Pons (tissue), 1 donor: ENCODE results near the gene DMD.

Source experiments
- DNase-seq: peaks from one replicate; pipeline ENCODE4 v3.0.0-alpha.2; 2016; ENCODE audit warnings: low spot score

The DMD gene

GRCh38 chrX:31337332-31337731, 1874.0 kb downstream of the DMD start:
- peak; percentile 5 for DNase-seq

GRCh38 chrX:31336419-31336818, 1874.9 kb downstream of the DMD start:
- no peak for DNase-seq

DNA sequence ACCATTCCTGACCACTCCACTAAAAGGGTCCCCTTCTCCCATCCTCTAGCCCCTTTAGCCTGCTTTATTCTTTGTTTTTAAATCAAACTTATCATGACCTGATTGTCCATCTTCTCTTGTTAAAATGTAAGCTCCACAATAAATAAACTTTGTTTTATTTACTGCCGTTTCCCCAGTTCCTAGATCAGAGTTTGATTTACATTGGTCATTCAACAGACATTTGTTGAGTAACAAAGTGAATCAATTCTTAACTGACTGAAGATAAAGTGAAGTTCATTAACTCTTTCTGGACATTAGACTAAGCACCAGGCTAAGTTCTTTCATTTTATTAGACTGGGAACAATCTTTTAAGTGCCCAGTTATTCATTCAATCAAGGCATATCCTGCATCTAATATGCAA, 1876.4 kb downstream of the DMD start:
- DNase-seq = no peak

DNA sequence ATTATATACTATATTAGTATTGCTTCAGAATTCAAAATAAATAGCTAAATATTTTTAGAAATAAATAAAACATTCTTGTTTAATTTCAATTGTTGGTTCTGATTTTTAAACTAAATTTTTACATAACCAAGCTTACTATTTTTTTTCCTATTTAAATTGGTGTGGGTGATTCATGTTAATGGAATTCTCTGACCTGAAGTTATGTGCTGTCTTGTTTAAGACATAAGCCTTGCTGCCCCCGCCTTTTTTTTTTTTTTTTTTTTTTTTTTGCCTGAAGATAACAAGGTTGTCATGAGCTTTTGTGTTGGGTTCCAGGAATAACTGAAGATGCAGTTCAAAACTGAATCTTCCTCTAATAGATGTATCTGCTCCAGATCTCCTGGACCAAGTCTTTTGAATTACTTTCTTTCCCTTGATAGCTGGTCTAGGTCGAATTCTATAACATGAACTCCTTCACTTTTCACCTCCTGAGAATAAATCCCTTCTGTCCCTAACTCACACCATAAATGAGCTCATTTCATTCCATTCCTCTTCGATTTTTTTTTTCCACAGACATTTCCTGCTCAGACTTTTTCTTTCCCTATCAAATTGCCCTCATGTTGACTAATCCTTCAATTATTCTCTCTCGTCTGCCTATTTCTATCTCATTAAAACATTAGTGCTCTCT, 1878.1 kb downstream of the DMD start:
- no peak for DNase-seq

GRCh38 chrX:31331928-31332327, 1879.4 kb downstream of the DMD start:
- no peak for DNase-seq

- DNase-seq = no peak
Observed at GRCh38 chrX:31331015-31331414, 1880.3 kb downstream of the DMD start.

DNA sequence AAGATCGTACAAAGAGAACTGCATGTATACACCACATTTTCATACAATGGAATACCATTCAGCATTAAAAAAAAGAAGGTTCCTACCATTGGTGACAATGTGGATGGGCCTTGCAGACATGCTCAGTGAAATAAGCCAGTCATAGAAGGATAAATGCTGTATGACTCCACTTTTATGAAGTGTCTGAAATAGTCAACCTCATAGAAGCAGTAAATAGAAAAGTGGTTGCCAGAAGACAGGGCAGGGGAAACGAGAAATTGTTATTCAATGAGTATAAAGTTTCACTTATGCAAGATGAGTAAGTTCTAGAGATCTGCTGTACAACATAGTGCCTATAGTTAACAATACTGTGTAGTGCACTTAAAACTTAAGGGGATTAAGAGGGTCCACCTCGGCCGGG, 1882.1 kb downstream of the DMD start:
- no peak for DNase-seq

GRCh38 chrX:31323658-31324057, 1887.7 kb downstream of the DMD start:
- no peak for DNase-seq

DNA sequence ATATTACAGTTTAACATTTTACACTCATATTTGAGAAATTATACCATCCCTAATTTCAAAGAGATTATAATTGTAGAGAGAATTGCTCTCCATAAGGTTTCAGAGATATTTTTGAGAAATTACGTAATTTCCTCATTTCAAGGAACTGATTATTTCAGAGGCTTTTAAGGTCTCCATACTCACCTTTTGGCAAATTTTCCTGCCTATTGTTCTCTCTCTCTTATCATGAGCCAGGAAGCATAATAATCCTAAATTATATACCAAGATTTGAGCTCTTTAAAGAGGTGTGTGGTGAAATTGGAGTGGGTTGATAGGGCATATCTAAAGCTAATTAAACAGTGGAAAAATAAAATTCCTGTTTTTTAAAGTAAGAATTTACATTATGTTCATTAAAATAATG, 1890.6 kb downstream of the DMD start:
- no peak for DNase-seq

- no peak for DNase-seq
Observed at GRCh38 chrX:31319586-31319985, 1891.8 kb downstream of the DMD start.

GRCh38 chrX:31318866-31319265, 1892.5 kb downstream of the DMD start:
- DNase-seq = no peak

DNA sequence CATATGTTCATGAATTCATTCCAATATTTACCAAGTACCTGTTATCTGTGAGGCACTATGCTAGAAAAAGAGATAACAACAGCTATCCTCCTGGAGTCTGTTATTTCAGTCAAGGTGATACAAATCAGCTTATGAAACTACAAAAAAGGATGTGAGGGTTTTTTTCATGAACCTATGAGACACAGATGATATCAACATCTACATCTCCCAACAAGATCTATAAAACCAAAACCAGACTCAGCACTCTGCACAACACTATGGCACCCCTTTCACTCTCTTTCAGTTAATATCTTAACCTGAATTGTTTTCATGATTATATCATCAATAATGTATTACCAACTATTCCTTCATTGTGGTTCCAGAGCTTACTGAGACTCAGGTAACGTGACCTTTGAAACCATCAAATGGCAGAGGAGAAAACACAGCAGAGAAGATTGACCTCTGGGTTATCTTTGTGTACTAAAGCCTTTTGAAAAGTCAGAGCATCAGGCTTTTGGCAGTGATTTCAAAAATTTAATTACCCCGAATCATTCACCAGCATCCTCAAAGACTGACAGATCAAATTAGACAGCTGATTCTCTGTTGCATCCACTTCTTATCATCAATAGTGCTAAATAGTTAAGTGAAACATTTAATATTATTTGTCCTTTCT, 1894.9 kb downstream of the DMD start:
- DNase-seq = no peak

- DNase-seq = no peak
Observed at GRCh38 chrX:31314921-31315320, 1896.4 kb downstream of the DMD start.

GRCh38 chrX:31307952-31308351, 1903.4 kb downstream of the DMD start:
- DNase-seq = no peak

GRCh38 chrX:31302573-31303075, 1908.7 kb downstream of the DMD start:
- no peak for DNase-seq

GRCh38 chrX:31301941-31302340, 1909.4 kb downstream of the DMD start:
- DNase-seq = no peak

DNA sequence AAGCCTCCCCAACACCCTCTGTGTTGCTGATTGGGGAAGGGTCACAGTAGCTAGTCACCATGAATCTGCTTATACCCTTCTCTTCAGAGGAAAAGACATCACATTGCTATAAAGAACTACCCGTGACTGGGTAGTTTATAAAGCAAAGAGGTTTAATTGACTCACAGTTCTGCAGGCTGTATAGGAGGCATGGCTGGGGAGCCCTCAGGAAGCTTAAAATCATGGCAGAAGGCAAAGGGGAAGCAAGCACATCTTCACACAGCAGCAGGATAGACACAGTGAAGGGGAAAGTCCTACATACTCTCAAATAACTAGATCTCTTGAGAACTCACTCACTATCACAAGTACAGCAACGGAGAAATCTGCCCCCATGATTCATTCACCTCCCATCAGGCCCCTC, 1910.1 kb downstream of the DMD start:
- no peak for DNase-seq

DNA sequence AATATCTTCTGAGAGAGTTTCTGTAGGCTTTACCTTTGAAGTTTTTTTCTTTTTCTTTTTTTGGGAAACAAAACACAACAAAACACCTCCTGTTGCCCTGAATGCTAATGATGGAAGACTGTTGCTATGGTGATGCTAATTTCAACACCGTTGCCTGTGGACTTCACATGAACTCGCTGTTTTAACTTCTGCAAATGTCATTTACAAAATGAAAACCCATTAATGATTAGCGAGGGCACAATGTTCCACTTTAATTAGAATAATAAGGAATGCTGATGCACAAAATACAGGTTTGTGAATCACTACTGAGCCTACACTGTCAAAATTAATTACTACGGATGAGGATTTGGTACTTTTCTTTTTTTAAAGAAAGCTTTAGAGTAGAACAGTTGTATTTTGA, 1912.4 kb downstream of the DMD start:
- no peak for DNase-seq

DNA sequence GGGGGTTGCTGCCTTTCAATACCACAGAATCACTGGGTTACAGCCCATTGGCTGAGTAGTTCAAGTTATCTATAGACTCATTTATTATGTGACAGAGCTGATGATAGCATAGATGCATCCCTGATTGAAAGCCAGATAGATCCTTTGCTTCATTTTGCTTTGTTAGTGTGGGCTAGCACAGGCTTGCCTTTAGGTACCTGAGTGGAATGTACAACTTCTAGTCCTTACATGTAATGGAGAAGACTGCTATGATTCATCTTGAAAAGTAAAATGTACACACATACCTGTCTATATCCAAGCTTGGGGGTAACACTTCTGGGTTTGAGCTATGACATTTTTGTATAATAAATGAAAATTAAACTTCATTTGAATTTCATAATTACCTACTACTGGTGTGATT, 1913.5 kb downstream of the DMD start:
- no peak for DNase-seq

DNA sequence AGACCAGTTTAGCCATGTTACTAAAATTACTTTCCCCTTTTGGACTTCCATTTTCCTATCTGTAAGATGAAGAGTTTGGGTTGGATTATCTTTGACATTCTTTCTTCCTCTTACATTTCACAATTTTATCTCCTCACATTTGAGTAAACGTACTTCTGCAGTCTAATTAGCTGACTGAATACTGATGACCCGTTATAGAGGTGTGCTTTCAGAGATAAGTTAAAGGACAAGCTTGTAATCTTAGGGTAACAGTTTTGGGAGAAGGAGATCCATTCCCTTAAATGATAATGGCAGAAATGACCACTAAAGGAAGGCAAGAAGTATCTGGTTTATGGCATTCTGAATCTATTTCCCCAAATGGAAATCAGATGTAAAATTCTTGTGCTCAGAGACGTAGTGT, 1916.9 kb downstream of the DMD start:
- DNase-seq = no peak

GRCh38 chrX:31293409-31293808, 1917.9 kb downstream of the DMD start:
- no peak for DNase-seq

DNA sequence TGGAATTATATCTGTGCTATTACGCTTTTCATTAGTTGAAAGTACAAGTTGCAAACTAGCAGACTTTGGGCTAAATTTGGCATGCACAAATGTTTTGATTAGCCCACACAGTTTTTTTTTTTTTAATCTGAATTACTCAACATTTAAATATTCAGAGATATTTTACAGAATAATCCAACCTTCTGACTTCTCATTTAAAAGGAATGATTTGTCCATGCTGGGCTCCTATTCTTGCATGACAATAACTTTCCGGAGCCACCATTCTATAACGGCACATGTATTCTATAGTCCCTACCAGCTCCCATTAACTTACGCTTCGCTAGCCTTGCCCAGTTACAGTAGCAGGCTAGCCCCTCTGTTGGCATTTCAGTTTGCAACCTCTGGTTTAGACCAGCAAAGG, 1920.2 kb downstream of the DMD start:
- no peak for DNase-seq

GRCh38 chrX:31287861-31288260, 1923.5 kb downstream of the DMD start:
- DNase-seq = no peak

DNA sequence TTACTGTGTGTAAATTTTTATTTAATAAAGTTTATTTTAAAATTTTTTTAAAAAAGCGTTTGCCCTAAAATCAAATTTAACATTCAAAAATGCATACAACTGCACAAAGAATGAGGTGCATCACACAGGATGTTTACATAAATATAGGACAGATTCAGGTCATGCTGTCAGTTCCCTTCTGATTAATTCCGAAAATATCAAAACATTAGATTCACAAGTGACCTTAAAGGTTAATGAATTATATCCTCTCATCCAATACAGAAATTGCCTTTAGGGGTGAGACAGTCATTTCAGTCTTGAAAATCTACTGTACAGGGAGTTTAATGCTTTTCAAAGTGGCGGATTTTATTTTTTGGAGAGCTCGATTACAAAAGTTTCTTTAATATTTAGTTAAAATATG, 1930.8 kb downstream of the DMD start:
- no peak for DNase-seq
